ENCODE data around the gene CA6.

Gene CA6

DNA sequence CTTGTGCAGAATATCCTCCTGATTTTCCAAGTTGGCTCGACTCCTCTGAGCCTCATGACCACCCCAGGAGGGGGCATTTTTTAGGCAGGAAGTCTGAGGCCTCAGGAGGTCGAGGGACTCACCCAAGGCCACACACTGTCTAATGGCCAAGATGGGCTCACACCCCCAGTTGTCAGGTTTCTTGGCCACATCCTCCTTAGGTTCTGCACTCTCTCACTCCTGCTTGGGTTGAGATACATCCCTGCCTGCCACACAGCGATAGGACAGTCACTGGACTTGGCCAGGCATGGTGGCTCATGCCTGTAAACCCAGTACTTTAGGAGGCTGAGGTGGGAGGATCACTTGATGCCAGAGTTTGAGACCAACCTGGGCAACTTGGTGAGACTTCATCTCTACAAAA is 4.6 kb downstream of the CA6 start:
- H3K27ac ChIP-seq, result no peak overlapping the region
- TF ChIP-seq, protein P1, sequence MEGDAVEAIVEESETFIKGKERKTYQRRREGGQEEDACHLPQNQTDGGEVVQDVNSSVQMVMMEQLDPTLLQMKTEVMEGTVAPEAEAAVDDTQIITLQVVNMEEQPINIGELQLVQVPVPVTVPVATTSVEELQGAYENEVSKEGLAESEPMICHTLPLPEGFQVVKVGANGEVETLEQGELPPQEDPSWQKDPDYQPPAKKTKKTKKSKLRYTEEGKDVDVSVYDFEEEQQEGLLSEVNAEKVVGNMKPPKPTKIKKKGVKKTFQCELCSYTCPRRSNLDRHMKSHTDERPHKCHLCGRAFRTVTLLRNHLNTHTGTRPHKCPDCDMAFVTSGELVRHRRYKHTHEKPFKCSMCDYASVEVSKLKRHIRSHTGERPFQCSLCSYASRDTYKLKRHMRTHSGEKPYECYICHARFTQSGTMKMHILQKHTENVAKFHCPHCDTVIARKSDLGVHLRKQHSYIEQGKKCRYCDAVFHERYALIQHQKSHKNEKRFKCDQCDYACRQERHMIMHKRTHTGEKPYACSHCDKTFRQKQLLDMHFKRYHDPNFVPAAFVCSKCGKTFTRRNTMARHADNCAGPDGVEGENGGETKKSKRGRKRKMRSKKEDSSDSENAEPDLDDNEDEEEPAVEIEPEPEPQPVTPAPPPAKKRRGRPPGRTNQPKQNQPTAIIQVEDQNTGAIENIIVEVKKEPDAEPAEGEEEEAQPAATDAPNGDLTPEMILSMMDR (conservative IDR thresholded peaks at IDR 0.05), result no peak

DNA sequence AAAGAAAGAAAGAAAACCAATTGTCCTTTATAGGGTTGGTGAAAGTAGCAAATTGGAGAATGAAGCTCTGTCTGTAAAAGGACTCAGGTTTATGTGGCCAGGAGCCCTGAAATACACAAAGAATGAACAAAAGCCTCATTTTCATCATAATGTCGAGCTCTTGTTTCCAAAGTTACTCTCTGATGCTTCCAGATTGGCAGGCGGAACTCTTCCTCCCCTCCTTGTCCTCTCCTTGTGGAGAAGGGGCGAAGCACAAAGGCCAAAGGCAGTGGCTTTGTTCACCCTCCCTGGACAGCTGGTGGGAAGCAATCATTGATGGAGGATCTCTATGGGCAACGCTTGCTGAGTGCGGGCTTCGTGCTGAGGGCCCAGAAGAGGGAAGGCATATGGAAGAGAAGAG is 5.6 kb downstream of the CA6 start:
- TF ChIP-seq ZFX (IDR thresholded peaks at IDR 0.05), result no peak
- TF ChIP-seq, protein P1 (conservative IDR thresholded peaks at IDR 0.05), result no peak
- H3K27ac ChIP-seq, result no peak overlapping the region

DNA sequence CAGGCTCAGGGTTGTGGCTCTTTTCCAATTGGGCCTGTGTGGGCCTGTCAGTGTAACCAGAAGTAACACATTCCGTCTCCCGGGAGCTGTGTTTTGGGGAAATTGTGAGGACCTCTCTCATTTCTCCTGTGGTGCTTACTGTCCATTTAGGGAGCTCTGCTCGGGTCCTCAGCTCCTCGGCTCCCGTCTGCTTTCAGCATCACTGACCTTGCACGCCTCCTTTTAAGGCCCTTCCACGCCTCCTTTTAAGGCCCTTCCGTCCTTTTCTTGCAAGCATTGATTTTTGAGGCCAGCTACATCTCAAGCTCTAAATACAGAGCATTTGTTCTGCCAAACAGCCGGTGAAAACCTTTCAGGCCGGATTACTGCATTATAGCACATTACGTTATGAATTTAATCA is 9.7 kb downstream of the CA6 start:
- H3K27ac ChIP-seq, result no peak overlapping the region
- TF ChIP-seq, protein P1 (conservative IDR thresholded peaks at IDR 0.05), result no peak
- no peak for TF ChIP-seq ZFX (IDR thresholded peaks at IDR 0.05)

- H3K27ac ChIP-seq, result no peak overlapping the region
- no peak for TF ChIP-seq ZFX (IDR thresholded peaks at IDR 0.05)
- TF ChIP-seq, protein P1 (conservative IDR thresholded peaks at IDR 0.05), result no peak
Measured at GRCh38 chr1:8956461-8957349, 11.0 kb downstream of the CA6 start.

GRCh38 chr1:8962812-8963530 is 17.3 kb downstream of the CA6 start:
- TF ChIP-seq ZFX (IDR thresholded peaks at IDR 0.05), result no peak
- TF ChIP-seq, protein P1 (conservative IDR thresholded peaks at IDR 0.05), result no peak; the same call in 1 of the 2 replicates
- no peak overlapping the region for H3K27ac ChIP-seq

DNA sequence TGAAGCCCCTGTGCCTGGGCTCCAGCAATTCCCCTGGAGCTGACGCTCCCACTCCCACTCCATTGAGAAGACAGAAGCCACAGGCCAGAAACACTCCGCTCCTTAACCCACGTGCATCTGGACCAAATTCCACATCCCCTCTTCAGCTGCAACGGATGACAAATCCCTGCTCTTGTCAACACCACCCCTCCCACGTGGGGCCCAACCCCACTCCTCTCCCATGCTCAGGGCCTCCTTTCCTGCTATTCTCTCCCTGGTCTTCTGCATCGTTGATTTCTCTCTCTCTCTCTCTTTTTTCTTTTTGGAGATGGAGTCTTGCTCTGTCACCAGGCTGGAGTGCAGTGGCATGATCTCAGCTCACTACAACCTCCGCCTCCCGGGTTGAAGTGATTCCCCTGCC is 18.3 kb downstream of the CA6 start:
- TF ChIP-seq, protein P1 (conservative IDR thresholded peaks at IDR 0.05), result no peak
- no peak for TF ChIP-seq ZFX (IDR thresholded peaks at IDR 0.05)
- no peak overlapping the region for H3K27ac ChIP-seq

Measured in C4-2B (cell line).